ENCODE data around the gene ATAD1.

The ATAD1 gene

DNA sequence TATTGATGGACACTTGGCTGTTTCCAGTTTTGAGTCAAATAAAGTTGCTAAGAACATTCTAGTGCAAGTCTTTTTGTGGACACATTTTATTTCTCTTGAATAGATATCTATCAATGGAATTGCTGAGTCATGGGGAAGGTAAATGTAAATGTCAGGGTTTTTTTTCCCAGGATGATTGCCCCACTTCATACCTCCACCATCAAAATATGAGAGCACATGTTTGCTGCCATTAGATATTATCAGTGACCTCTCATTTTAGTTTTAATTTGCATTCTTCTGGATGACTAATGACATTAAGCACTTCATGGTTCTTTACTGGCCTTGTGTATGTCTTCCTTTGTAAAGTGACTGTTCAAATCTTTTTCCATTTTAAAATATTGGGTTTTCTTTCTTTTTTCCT, 112.7 kb downstream of the ATAD1 start:
- DNase-seq: peak; percentile 77

DNA sequence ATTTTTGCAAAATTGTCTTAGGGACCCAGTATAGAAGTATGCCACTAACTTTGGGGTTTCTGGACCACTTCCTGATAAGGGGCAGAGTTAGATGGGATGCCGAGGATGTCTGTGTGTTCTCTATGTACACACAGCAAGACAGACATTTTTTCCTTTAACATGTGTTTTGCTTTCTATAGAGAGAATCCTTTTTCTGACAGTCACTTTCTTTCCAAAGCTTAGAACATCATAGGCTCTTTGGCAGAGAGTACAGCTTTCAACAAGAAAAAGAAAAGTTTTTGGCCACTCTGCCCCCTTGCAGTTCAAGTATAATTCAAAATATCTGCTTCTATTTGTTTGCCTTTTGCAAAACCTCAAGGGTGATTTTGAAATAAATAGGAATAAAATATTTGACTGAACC, 114.3 kb downstream of the ATAD1 start:
- DNase-seq: no peak

DNA sequence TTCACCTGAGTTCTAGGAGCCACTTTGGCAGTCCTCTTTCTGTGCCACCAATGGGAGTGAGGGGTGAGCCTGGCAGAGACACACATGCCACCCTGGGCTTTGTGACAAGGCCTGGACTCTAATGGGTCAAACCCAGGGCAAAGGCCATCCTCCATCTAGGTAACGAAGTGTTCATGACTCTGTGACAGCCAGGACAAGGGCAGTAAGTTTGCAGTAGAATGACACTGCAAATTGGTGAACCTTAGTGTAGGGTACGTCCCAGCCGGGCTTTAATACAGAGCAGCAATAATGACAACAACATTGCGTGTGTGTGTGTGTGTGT, 115.1 kb downstream of the ATAD1 start:
- DNase-seq: no peak

DNA sequence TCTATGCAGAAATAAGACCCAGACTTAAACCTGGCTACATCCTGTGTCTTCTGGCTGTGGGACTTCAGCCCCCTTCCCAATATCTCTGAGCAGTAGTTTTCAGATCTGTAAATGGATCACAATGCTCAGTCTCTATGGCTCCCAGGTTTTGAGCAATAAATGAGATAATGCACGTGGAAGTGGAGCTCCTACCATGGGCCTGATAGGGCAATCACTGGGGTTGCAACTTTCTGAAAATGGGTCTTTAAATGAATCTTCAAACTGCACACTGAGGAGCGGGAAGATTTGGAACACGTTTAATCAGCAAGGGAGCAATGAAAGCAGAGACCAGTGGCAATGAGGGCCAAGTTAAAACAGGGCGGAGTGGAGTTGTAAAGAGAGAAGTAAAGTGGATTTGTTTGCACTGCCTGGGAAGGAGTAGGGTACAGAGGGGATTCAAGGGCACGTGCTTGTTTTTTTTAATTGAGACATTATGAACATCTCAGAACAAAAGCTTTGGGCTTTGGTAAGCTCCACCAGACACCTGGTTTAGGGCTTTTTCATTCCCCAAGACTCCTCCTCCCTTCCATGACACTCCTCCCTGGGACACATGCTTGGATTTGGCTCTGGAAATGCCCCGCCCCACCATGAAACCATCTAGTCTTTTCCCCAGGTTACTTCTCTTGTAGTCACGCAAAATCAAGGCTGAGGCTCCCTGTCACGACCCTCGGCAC, 115.6 kb downstream of the ATAD1 start:
- no peak for DNase-seq

All from fibroblast of skin of right quadriceps (primary cell).